Measurements from ENCODE around the gene GLYAT. TPM values are rescaled to one million over a fixed set of nuclear protein-coding genes. Genes with fewer than 3 reads are reported as not detected.

Gene GLYAT
- total and polyA plus RNA-seq, 2 donors (not counting 1 experiment from before 2014, with no cell fraction given) = not detected

DNA sequence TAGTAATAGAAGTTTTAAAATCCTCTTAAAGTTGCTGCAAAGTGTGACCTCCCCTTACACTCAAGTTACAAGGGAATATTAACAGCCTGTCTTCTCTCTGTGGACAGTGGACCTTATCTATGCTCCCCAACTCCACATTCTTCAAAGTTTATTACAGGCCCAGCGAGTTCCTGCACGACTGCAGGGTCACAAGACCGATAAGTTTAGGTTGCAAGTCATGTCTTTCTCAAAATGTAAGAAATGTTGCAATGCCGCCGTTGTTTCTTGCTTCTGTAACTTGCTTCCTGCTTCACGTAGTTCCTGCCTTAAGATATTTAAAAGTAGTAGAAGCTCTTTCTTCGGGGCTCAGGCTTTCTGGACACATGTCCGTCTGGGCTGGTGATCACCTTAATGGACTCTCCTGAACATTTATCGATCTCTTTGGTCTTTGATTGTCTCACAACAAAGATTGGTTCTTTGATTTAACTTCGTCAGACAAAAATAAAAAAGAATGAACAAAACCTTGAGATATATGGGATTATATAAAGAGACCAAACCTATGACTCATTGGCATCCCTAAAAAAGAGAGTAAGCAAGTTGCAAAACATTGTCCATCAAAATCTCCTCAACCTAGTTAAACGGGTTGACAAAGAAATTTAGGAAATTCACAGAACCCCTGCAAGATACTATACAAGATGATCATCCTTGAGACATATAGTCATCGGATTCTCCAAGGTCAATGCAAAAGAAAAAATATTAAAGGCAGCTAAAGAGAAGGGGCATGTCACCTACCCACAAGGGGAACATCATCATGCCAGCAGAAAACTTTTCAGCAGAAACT, 45.4 kb upstream of the GLYAT start:
- Histone ChIP-seq H3K4me2 (ENCODE audit: extremely low read depth, insufficient read depth, low read length) (no peak overlapping the region), H3K9me3 (ENCODE audit: control insufficient read depth, insufficient read depth, low read depth, low read length) (no peaks in the 10 kb centered on the region), H4K20me1 (ENCODE audit: control insufficient read depth, extremely low read depth, insufficient read depth, low read length) (no peaks in the 10 kb centered on the region), H2AFZ (ENCODE audit: low read length) (no peak overlapping the region), H3K36me3 (ENCODE audit: control insufficient read depth, insufficient read depth, low read length) (no peaks in the 10 kb centered on the region), H3K9ac (ENCODE audit: insufficient read depth, low read length) (no peak overlapping the region), H3K4me1 (ENCODE audit: control insufficient read depth, extremely low read depth, insufficient read depth, low read length) (no peaks in the 10 kb centered on the region), H3K4me3 (replicated peaks in 1 of 4; ENCODE audit: control extremely low read depth in 1 of 4, insufficient read depth in 1 of 4, low read depth in 3 of 4, low read length in 4 of 4) (no peak overlapping the region), H3K27me3 (ENCODE audit: control insufficient read depth, insufficient read depth, low read length) (no peaks in the 10 kb centered on the region), H3K79me2 (ENCODE audit: control insufficient read depth, insufficient read depth, low read length) (no peaks in the 10 kb centered on the region), H3K27ac (ENCODE audit: insufficient read depth, low read length) (no peak overlapping the region)
- no peak for DNase-seq (ENCODE audit: low read depth in 2 of 2)
- TF ChIP-seq EZH2 (IDR thresholded peaks at IDR 0.05; ENCODE audit: low read length, missing control alignments) = no peak
- TF ChIP-seq, protein P1, sequence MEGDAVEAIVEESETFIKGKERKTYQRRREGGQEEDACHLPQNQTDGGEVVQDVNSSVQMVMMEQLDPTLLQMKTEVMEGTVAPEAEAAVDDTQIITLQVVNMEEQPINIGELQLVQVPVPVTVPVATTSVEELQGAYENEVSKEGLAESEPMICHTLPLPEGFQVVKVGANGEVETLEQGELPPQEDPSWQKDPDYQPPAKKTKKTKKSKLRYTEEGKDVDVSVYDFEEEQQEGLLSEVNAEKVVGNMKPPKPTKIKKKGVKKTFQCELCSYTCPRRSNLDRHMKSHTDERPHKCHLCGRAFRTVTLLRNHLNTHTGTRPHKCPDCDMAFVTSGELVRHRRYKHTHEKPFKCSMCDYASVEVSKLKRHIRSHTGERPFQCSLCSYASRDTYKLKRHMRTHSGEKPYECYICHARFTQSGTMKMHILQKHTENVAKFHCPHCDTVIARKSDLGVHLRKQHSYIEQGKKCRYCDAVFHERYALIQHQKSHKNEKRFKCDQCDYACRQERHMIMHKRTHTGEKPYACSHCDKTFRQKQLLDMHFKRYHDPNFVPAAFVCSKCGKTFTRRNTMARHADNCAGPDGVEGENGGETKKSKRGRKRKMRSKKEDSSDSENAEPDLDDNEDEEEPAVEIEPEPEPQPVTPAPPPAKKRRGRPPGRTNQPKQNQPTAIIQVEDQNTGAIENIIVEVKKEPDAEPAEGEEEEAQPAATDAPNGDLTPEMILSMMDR (conservative IDR thresholded peaks at IDR 0.05 in 1 of 2, IDR thresholded peaks at IDR 0.05 in 1 of 2; ENCODE audit: low read depth in 1 of 2, low read length in 2 of 2) = no peak

DNA sequence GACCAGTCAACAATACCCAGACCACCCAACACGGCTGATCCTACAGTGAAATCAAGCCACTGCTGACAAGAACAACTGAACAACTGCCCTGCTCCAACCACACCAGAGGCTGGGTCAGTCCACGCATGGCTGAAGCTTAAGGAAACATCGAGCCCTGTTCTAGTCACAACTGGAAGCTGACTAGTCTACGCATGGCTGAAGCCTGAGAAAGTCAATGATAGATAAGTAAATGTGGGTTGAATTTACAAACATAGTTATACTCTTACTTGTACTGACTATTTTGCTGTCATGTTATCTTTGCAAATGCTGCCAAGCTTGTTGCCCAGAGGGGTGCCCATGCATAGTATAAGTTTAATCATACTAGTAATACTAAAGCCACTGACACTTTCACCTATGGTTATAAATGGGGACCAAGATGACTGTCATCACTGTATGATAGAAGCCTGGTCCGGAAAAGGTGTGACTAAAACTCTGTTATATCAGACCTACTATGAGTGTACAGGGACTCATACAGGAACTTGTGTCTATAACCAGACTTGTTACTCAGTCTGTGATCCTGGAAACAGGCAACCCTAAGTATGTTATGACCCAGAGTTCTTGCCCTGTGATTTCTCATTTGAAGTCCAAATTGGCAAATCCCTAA, 43.4 kb upstream of the GLYAT start:
- no peaks in the 10 kb centered on the region for H3K27me3 ChIP-seq (ENCODE audit: control insufficient read depth, insufficient read depth, low read length)
- no peak overlapping the region for H3K27ac ChIP-seq (ENCODE audit: insufficient read depth, low read length)
- no peaks in the 10 kb centered on the region for H3K4me1 ChIP-seq (ENCODE audit: control insufficient read depth, extremely low read depth, insufficient read depth, low read length)
- no peak for TF ChIP-seq EZH2 (IDR thresholded peaks at IDR 0.05; ENCODE audit: low read length, missing control alignments)
- TF ChIP-seq, protein P1 (conservative IDR thresholded peaks at IDR 0.05 in 1 of 2, IDR thresholded peaks at IDR 0.05 in 1 of 2; ENCODE audit: low read depth in 1 of 2, low read length in 2 of 2) = no peak
- H3K9ac ChIP-seq (ENCODE audit: insufficient read depth, low read length) = no peak overlapping the region
- H3K9me3 ChIP-seq (ENCODE audit: control insufficient read depth, insufficient read depth, low read depth, low read length) = no peaks in the 10 kb centered on the region
- no peaks in the 10 kb centered on the region for H4K20me1 ChIP-seq (ENCODE audit: control insufficient read depth, extremely low read depth, insufficient read depth, low read length)
- H3K4me2 ChIP-seq (ENCODE audit: extremely low read depth, insufficient read depth, low read length) = no peak overlapping the region
- H3K4me3 ChIP-seq (replicated peaks in 1 of 4; ENCODE audit: control extremely low read depth in 1 of 4, insufficient read depth in 1 of 4, low read depth in 3 of 4, low read length in 4 of 4) = no peak overlapping the region
- no peaks in the 10 kb centered on the region for H3K36me3 ChIP-seq (ENCODE audit: control insufficient read depth, insufficient read depth, low read length)
- no peak overlapping the region for H2AFZ ChIP-seq (ENCODE audit: low read length)
- H3K79me2 ChIP-seq (ENCODE audit: control insufficient read depth, insufficient read depth, low read length) = no peaks in the 10 kb centered on the region
- no peak for DNase-seq (ENCODE audit: low read depth in 2 of 2)

DNA sequence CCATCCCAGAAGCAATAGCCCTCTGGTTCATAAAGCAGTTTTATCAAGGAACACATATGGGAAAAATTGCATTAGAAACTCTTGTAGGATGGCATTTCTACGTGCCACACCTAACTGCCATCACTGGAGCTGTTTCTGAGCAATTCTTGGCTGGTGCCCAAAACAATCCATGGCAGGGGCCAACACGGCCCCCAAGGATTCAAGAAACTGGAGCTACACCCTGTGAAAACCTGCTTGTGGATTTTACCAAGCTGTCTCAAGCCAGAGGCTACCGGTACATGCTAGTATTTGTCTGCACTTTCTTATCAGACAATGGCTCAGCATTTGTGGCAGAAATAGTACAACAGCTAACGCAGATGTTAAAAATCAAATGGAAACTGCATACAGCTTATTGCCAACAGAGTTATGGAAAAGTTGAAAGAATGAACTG, 42.4 kb upstream of the GLYAT start:
- Histone ChIP-seq H3K27me3 (ENCODE audit: control insufficient read depth, insufficient read depth, low read length) (no peaks in the 10 kb centered on the region), H3K27ac (ENCODE audit: insufficient read depth, low read length) (no peak overlapping the region), H3K4me1 (ENCODE audit: control insufficient read depth, extremely low read depth, insufficient read depth, low read length) (no peaks in the 10 kb centered on the region), H4K20me1 (ENCODE audit: control insufficient read depth, extremely low read depth, insufficient read depth, low read length) (no peaks in the 10 kb centered on the region), H2AFZ (ENCODE audit: low read length) (no peak overlapping the region), H3K4me3 (replicated peaks in 1 of 4; ENCODE audit: control extremely low read depth in 1 of 4, insufficient read depth in 1 of 4, low read depth in 3 of 4, low read length in 4 of 4) (no peak overlapping the region), H3K4me2 (ENCODE audit: extremely low read depth, insufficient read depth, low read length) (no peak overlapping the region), H3K9me3 (ENCODE audit: control insufficient read depth, insufficient read depth, low read depth, low read length) (no peaks in the 10 kb centered on the region), H3K9ac (ENCODE audit: insufficient read depth, low read length) (no peak overlapping the region), H3K79me2 (ENCODE audit: control insufficient read depth, insufficient read depth, low read length) (no peaks in the 10 kb centered on the region), H3K36me3 (ENCODE audit: control insufficient read depth, insufficient read depth, low read length) (no peaks in the 10 kb centered on the region)
- no peak for DNase-seq (ENCODE audit: low read depth in 2 of 2)
- TF ChIP-seq, protein P1 (conservative IDR thresholded peaks at IDR 0.05 in 1 of 2, IDR thresholded peaks at IDR 0.05 in 1 of 2; ENCODE audit: low read depth in 1 of 2, low read length in 2 of 2) = no peak
- TF ChIP-seq EZH2 (IDR thresholded peaks at IDR 0.05; ENCODE audit: low read length, missing control alignments) = no peak
